Sigmoid colon (tissue), 7 donors: ENCODE measurements around the gene TFAP2B. TPM values are rescaled to one million over a fixed set of nuclear protein-coding genes. Genes with fewer than 3 reads are reported as not detected.

Source experiments
- DNase-seq: peaks from one replicate; pipeline ENCODE4 v3.0.0-alpha.2; 2019
- H3K27ac ChIP-seq, 4 donors: fragments of 200-600 bp; sonication (generic); one replicate each; pipeline ENCODE4 v1.5.1; 2016 to 2019; ENCODE audit warnings: mild to moderate bottlenecking in 1 of 4
- H3K27me3 ChIP-seq, 3 donors: fragments of 200-600 bp; sonication (generic); one replicate each; pipeline ENCODE4 v1.5.1; 2019; ENCODE audit warnings: mild to moderate bottlenecking in 1 of 3
- H3K36me3 ChIP-seq, 4 donors: fragments of 200-600 bp; sonication (generic); one replicate each; pipeline ENCODE4 v1.5.1; 2016 to 2019
- H3K4me1 ChIP-seq, 4 donors: fragments of 200-600 bp; sonication (generic); one replicate each; pipeline ENCODE4 v1.5.1; 2017 to 2019
- H3K4me3 ChIP-seq, 4 donors: fragments of 200-600 bp; sonication (generic); one replicate each; pipeline ENCODE4 v1.5.1; 2017 to 2019; ENCODE audit warnings: mild to moderate bottlenecking in 2 of 4, moderate library complexity in 1 of 4
- H3K9me3 ChIP-seq, 4 donors: fragments of 200-600 bp in 3 of 4; sonication (generic) in 3 of 4; one replicate each; pipeline versions ENCODE4 v1.5.1 to v1.6.1; 2013 to 2019
- EP300 ChIP-seq, 4 donors: sonication (generic); formaldehyde crosslinking; IDR thresholded peaks; one replicate each; pipeline ENCODE4 v1.6.1; 2017; ENCODE audit warnings: antibody characterized with exemption in 4 of 4
- POLR2A ChIP-seq, 2 donors: fragments of 450-650 bp; IDR thresholded peaks; one replicate each; pipeline ENCODE4 v1.6.1; 2016; ENCODE audit warnings: antibody characterized with exemption in 2 of 2, mild to moderate bottlenecking in 2 of 2, moderate library complexity in 2 of 2
- POLR2AphosphoS5 ChIP-seq, 4 donors: sonication (generic); formaldehyde crosslinking; IDR thresholded peaks; one replicate each; pipeline ENCODE4 v1.6.1; 2017; ENCODE audit warnings: antibody characterized with exemption in 4 of 4
- WGBS, 2 donors: extraction: QIAGEN DNeasy Blood & Tissue Kit; methylation state at CpG; one replicate each; pipeline ENCODE4 v1.1.7; 2013; 5-methylcytosine and 5-hydroxymethylcytosine counted together
- intact Hi-C: fragments of 100-400 bp; cut with DNase I; formaldehyde crosslinking; loops from one replicate; pipeline ENCODE4 v1.15.1; 2023
- polyA plus RNA-seq, 3 donors: library from polyadenylated mRNA; stranded (reverse); fragments of 200-250 nt; gene quantifications; one replicate each; pipeline ENCODE4 v1.2.3, GENCODE V29; 2013
- total RNA-seq, 4 donors: library from RNA; depleted of rRNA; stranded (reverse); fragments of >200 nt; gene quantifications; one replicate each; pipeline ENCODE4 v1.1.0, GENCODE V29; 2016
- TF ChIP-seq, protein P1 (sequence below), 4 experiments: fragments of 450-650 bp in 3 of 4; fragments of 200-600 bp in 1 of 4; IDR thresholded peaks; one replicate each; pipeline ENCODE4 v1.5.1; 2016 to 2019; ENCODE audit warnings: antibody characterized with exemption in 4 of 4, mild to moderate bottlenecking in 3 of 4, moderate library complexity in 2 of 4
- donor health status: healthy with polysubstance abuse.
- donor health status: Bipolar disorder and iron deficiency.
- donor health status: healthy.

The TFAP2B gene
- total and polyA plus RNA-seq, 7 donors: under 0.01 to 0.66 (median 0.01) TPM; not detected in 4

- no peak overlapping the region for H3K27ac ChIP-seq
- DNase-seq: no peak
- H3K9me3 ChIP-seq: no peaks in the 10 kb centered on the region
- 13 to 35% methylated on average over 19 of the region's 19 CpGs for WGBS, 2 donors
- no peak overlapping the region for H3K4me3 ChIP-seq
- H3K4me1 ChIP-seq: no peaks in the 10 kb centered on the region
- intact Hi-C loops: no loop called here
- TF ChIP-seq EP300 (IDR thresholded peaks at IDR 0.05) (no peak), POLR2AphosphoS5 (IDR thresholded peaks at IDR 0.05) (no peak), POLR2A (IDR thresholded peaks at IDR 0.05) (no peak)
- TF ChIP-seq, protein P1, sequence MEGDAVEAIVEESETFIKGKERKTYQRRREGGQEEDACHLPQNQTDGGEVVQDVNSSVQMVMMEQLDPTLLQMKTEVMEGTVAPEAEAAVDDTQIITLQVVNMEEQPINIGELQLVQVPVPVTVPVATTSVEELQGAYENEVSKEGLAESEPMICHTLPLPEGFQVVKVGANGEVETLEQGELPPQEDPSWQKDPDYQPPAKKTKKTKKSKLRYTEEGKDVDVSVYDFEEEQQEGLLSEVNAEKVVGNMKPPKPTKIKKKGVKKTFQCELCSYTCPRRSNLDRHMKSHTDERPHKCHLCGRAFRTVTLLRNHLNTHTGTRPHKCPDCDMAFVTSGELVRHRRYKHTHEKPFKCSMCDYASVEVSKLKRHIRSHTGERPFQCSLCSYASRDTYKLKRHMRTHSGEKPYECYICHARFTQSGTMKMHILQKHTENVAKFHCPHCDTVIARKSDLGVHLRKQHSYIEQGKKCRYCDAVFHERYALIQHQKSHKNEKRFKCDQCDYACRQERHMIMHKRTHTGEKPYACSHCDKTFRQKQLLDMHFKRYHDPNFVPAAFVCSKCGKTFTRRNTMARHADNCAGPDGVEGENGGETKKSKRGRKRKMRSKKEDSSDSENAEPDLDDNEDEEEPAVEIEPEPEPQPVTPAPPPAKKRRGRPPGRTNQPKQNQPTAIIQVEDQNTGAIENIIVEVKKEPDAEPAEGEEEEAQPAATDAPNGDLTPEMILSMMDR (IDR thresholded peaks at IDR 0.05): no peak
- no peaks in the 10 kb centered on the region for H3K36me3 ChIP-seq
- peaks cover 50 to 99% (median 80%) of the 10 kb centered on the region in 3 donors for H3K27me3 ChIP-seq
Observed at GRCh38 chr6:50826037-50826761, 7.5 kb downstream of the TFAP2B start.

GRCh38 chr6:50826803-50827202 lies 8.1 kb downstream of the TFAP2B start:
- no peak overlapping the region for H3K4me3 ChIP-seq
- H3K27me3 ChIP-seq: peaks cover 44 to 99% (median 81%) of the 10 kb centered on the region in 3 donors
- H3K9me3 ChIP-seq: no peaks in the 10 kb centered on the region
- no peak overlapping the region for H3K27ac ChIP-seq
- H3K36me3 ChIP-seq: no peaks in the 10 kb centered on the region
- no peak for DNase-seq
- intact Hi-C loops: no loop called here
- TF ChIP-seq, protein P1 (IDR thresholded peaks at IDR 0.05): no peak
- no peak for TF ChIP-seq POLR2A (IDR thresholded peaks at IDR 0.05)
- TF ChIP-seq EP300 (IDR thresholded peaks at IDR 0.05): no peak
- no peak for TF ChIP-seq POLR2AphosphoS5 (IDR thresholded peaks at IDR 0.05)
- 4 to 7% methylated on average over 15 of the region's 15 CpGs for WGBS, 2 donors
- H3K4me1 ChIP-seq: no peaks in the 10 kb centered on the region

- Histone ChIP-seq H3K27ac (no peak overlapping the region), H3K36me3 (no peaks in the 10 kb centered on the region), H3K27me3 (peaks cover 22 to 88% (median 60%) of the 10 kb centered on the region in 3 donors), H3K9me3 (no peaks in the 10 kb centered on the region), H3K4me1 (no peaks in the 10 kb centered on the region), H3K4me3 (no peak overlapping the region)
- no peak for TF ChIP-seq POLR2AphosphoS5 (IDR thresholded peaks at IDR 0.05)
- intact Hi-C loops: no loop called here
- WGBS, 2 donors: 27 to 28% methylated on average over 2 of the region's 2 CpGs
- no peak for DNase-seq
Observed at GRCh38 chr6:50829049-50829448, 10.4 kb downstream of the TFAP2B start.

- no peaks in the 10 kb centered on the region for H3K36me3 ChIP-seq
- intact Hi-C loops: no loop called here
- H3K4me3 ChIP-seq: no peak overlapping the region
- TF ChIP-seq POLR2A (IDR thresholded peaks at IDR 0.05) (no peak), EP300 (IDR thresholded peaks at IDR 0.05) (no peak), POLR2AphosphoS5 (IDR thresholded peaks at IDR 0.05) (no peak)
- TF ChIP-seq, protein P1 (IDR thresholded peaks at IDR 0.05): no peak
- WGBS, 2 donors: 2 to 3% methylated on average over 3 of the region's 3 CpGs
- no peak for DNase-seq
- no peak overlapping the region for H3K27ac ChIP-seq
- H3K9me3 ChIP-seq: no peaks in the 10 kb centered on the region
- H3K27me3 ChIP-seq: peaks cover 16 to 82% (median 55%) of the 10 kb centered on the region in 3 donors
- no peaks in the 10 kb centered on the region for H3K4me1 ChIP-seq
Observed at GRCh38 chr6:50829898-50830444, 11.3 kb downstream of the TFAP2B start.

GRCh38 chr6:50831186-50831585 lies 12.5 kb downstream of the TFAP2B start:
- 9 to 13% methylated on average over 10 of the region's 10 CpGs for WGBS, 2 donors
- Histone ChIP-seq H3K4me1 (no peaks in the 10 kb centered on the region), H3K27ac (no peak overlapping the region), H3K36me3 (no peaks in the 10 kb centered on the region), H3K27me3 (peaks cover 7 to 82% (median 53%) of the 10 kb centered on the region in 3 donors), H3K9me3 (no peaks in the 10 kb centered on the region), H3K4me3 (no peak overlapping the region)
- intact Hi-C loops: no loop called here
- TF ChIP-seq, protein P1 (IDR thresholded peaks at IDR 0.05): no peak
- TF ChIP-seq EP300 (IDR thresholded peaks at IDR 0.05) (no peak), POLR2A (IDR thresholded peaks at IDR 0.05) (no peak), POLR2AphosphoS5 (IDR thresholded peaks at IDR 0.05) (no peak)
- no peak for DNase-seq
